Hepatic stellate cell (primary cell): ENCODE data around the gene MRPL32.

Experiments
- DNase-seq: peaks from one replicate; pipeline ENCODE4 v3.0.0; 2011; ENCODE audit warnings: low spot score

Gene MRPL32

GRCh38 chr7:42928754-42929153 is 3.4 kb upstream of the MRPL32 start:
- DNase-seq, result no peak

GRCh38 chr7:42929449-42929848 is 2.7 kb upstream of the MRPL32 start:
- DNase-seq, result no peak

- DNase-seq, result no peak
Measured at GRCh38 chr7:42930889-42931288, 1.3 kb upstream of the MRPL32 start.

- no peak for DNase-seq
Measured at GRCh38 chr7:42931447-42931833, 736 bp upstream of the MRPL32 start.

GRCh38 chr7:42932811-42933591 is 825 bp downstream of the MRPL32 start:
- no peak for DNase-seq

- no peak for DNase-seq
Measured at GRCh38 chr7:42934291-42934690, 2.1 kb downstream of the MRPL32 start.

GRCh38 chr7:42935861-42936260 is 3.7 kb downstream of the MRPL32 start:
- no peak for DNase-seq

- DNase-seq, result no peak
Measured at GRCh38 chr7:42939457-42940240, 7.5 kb downstream of the MRPL32 start.

- DNase-seq, result peak; percentile 48
Measured at GRCh38 chr7:42940985-42941847, 9.0 kb downstream of the MRPL32 start.

- no peak for DNase-seq
Measured at GRCh38 chr7:42945821-42946626, 13.8 kb downstream of the MRPL32 start.

GRCh38 chr7:42946627-42946950 is 14.4 kb downstream of the MRPL32 start:
- DNase-seq, result no peak

- DNase-seq, result no peak
Measured at GRCh38 chr7:42947521-42947920, 15.3 kb downstream of the MRPL32 start.

- no peak for DNase-seq
Measured at GRCh38 chr7:42950417-42950816, 18.2 kb downstream of the MRPL32 start.

GRCh38 chr7:42952328-42952727 is 20.2 kb downstream of the MRPL32 start:
- DNase-seq, result no peak

- DNase-seq, result no peak
Measured at GRCh38 chr7:42953994-42954393, 21.8 kb downstream of the MRPL32 start.

GRCh38 chr7:42956062-42956461 is 23.9 kb downstream of the MRPL32 start:
- no peak for DNase-seq

GRCh38 chr7:42959549-42959948 is 27.4 kb downstream of the MRPL32 start:
- no peak for DNase-seq

GRCh38 chr7:42960762-42961161 is 28.6 kb downstream of the MRPL32 start:
- no peak for DNase-seq

- DNase-seq, result no peak
Measured at GRCh38 chr7:42961170-42961569, 29.0 kb downstream of the MRPL32 start.

- DNase-seq, result no peak
Measured at GRCh38 chr7:42964293-42964692, 32.1 kb downstream of the MRPL32 start.

- DNase-seq, result no peak
Measured at GRCh38 chr7:42964849-42965805, 33.0 kb downstream of the MRPL32 start.
